Kidney tubule cell (primary cell): ENCODE results near the gene MRGPRE.

Experiments
- DNase-seq: peaks from one replicate; pipeline ENCODE4 v3.0.0-alpha.2; 2018; ENCODE audit warnings: low spot score

MRGPRE gene

GRCh38 chr11:3213659-3214419 is 18.4 kb downstream of the MRGPRE start:
- DNase-seq, result no peak

GRCh38 chr11:3208272-3208671 is 23.9 kb downstream of the MRGPRE start:
- no peak for DNase-seq

GRCh38 chr11:3207526-3208189 is 24.6 kb downstream of the MRGPRE start:
- no peak for DNase-seq

GRCh38 chr11:3206922-3207204 is 25.4 kb downstream of the MRGPRE start:
- DNase-seq, result no peak

- DNase-seq, result peak; percentile 29
These were observed 25.9 kb downstream of the MRGPRE start for GRCh38 chr11:3206156-3206921.

GRCh38 chr11:3205261-3206155 is 26.7 kb downstream of the MRGPRE start:
- peak; percentile 9 for DNase-seq

- DNase-seq, result no peak
These were observed 27.8 kb downstream of the MRGPRE start for GRCh38 chr11:3204141-3205015.

- DNase-seq, result no peak
These were observed 28.8 kb downstream of the MRGPRE start for GRCh38 chr11:3203221-3204043.

GRCh38 chr11:3202759-3203158 is 29.5 kb downstream of the MRGPRE start:
- no peak for DNase-seq

- DNase-seq, result no peak
These were observed 29.9 kb downstream of the MRGPRE start for GRCh38 chr11:3202305-3202704.

GRCh38 chr11:3201677-3202181 is 30.5 kb downstream of the MRGPRE start:
- no peak for DNase-seq

- no peak for DNase-seq
These were observed 31.1 kb downstream of the MRGPRE start for GRCh38 chr11:3201112-3201581.

GRCh38 chr11:3200388-3201111 is 31.7 kb downstream of the MRGPRE start:
- DNase-seq, result no peak

- DNase-seq, result no peak
These were observed 32.5 kb downstream of the MRGPRE start for GRCh38 chr11:3199537-3200295.

- DNase-seq, result no peak
These were observed 33.4 kb downstream of the MRGPRE start for GRCh38 chr11:3198815-3199214.

- no peak for DNase-seq
These were observed 34.2 kb downstream of the MRGPRE start for GRCh38 chr11:3197878-3198528.

- DNase-seq, result no peak
These were observed 35.0 kb downstream of the MRGPRE start for GRCh38 chr11:3197044-3197695.
